Mesothelial cell of epicardium (in vitro differentiated cells): ENCODE measurements around the gene HAS3. TPM values are rescaled to one million over a fixed set of nuclear protein-coding genes. Genes with fewer than 3 reads are reported as not detected.

ENCODE experiments used
- DNase-seq, 2 experiments: peaks; one replicate each; pipeline ENCODE4 v3.0.0; 2021; ENCODE audit warnings: low spot score in 2 of 2; ENCODE audit not compliant: unreplicated experiment in 2 of 2
- H3K27ac Mint-ChIP-seq: 2 replicates; pipeline ENCODE4 v1.8.0; 2021; ENCODE audit warnings: mixed read lengths
- H3K27me3 Mint-ChIP-seq: 2 replicates; pipeline ENCODE4 v1.8.0; 2021; ENCODE audit warnings: low read depth, mixed read lengths
- H3K36me3 Mint-ChIP-seq: 2 replicates; pipeline ENCODE4 v1.8.0; 2021; ENCODE audit warnings: mixed read lengths
- H3K4me1 Mint-ChIP-seq: 2 replicates; pipeline ENCODE4 v1.8.0; 2021; ENCODE audit warnings: mixed read lengths
- H3K4me3 Mint-ChIP-seq: 2 replicates; pipeline ENCODE4 v1.8.0; 2021; ENCODE audit warnings: mild to moderate bottlenecking, moderate library complexity, mixed read lengths
- H3K9me3 Mint-ChIP-seq: 2 replicates; pipeline ENCODE4 v1.8.0; 2021; ENCODE audit warnings: mixed read lengths
- CTCF ChIP-seq: fragments of 200-600 bp; sonication (generic); IDR thresholded peaks from one replicate; pipeline ENCODE4 v1.5.0; 2021; ENCODE audit warnings: antibody characterized with exemption; ENCODE audit not compliant: unreplicated experiment
- total RNA-seq: library from RNA; stranded (reverse); gene quantifications from 3 replicates; pipeline ENCODE4 v1.2.1, GENCODE V29; 2021

Gene HAS3
- total RNA-seq, 1 donor from 2014 or later: 0.92 TPM

GRCh38 chr16:69166221-69166833 lies 60.9 kb downstream of the HAS3 start:
- no peak for DNase-seq
- H3K36me3 Mint-ChIP-seq: peaks cover 36% of the 10 kb centered on the region

GRCh38 chr16:69166946-69167930 lies 61.8 kb downstream of the HAS3 start:
- Mint-ChIP-seq H3K4me3 (no peak overlapping the region), H3K4me1 (peaks cover 25% of the 10 kb centered on the region), H3K9me3 (no peaks in the 10 kb centered on the region), H3K27ac (peak overlapping the region; percentile 68), H3K36me3 (peaks cover 31% of the 10 kb centered on the region), H3K27me3 (no peaks in the 10 kb centered on the region)
- no peak for DNase-seq
- TF ChIP-seq CTCF: no peak

More at GRCh38 chr16:69166221-69166833, 60.9 kb downstream of the HAS3 start:
- Mint-ChIP-seq H3K27me3 (no peaks in the 10 kb centered on the region), H3K4me1 (peaks cover 18% of the 10 kb centered on the region), H3K4me3 (no peak overlapping the region), H3K9me3 (no peaks in the 10 kb centered on the region), H3K27ac (peak overlapping the region; percentile 68)
- TF ChIP-seq CTCF: no peak

Other genes with a start within 250 kb of the HAS3 start
- 91.9 to 96.7 TPM (median 95.2 TPM) in 3 replicates for gene CHTF8, start 26.9 kb downstream of the HAS3 start, total RNA-seq
- gene UTP4, start 27.0 kb downstream of the HAS3 start, total RNA-seq: 45.0 to 49.4 TPM (median 48.0 TPM) in 3 replicates
- 25.7 to 29.8 TPM (median 26.7 TPM) in 3 replicates for gene SNTB2, start 81.5 kb downstream of the HAS3 start, total RNA-seq
- gene VPS4A, start 205.7 kb downstream of the HAS3 start, total RNA-seq: 28.0 to 30.3 TPM (median 29.8 TPM) in 3 replicates
- gene PDF, start 224.9 kb downstream of the HAS3 start, total RNA-seq: 13.5 to 14.1 TPM (median 13.6 TPM) in 3 replicates
- gene COG8, start 233.9 kb downstream of the HAS3 start, total RNA-seq: 48.2 to 49.4 TPM (median 49.0 TPM) in 3 replicates
- 27.2 to 31.4 TPM (median 30.5 TPM) in 3 replicates for gene NIP7, start 234.1 kb downstream of the HAS3 start, total RNA-seq
- 1.2 to 1.7 TPM (median 1.4 TPM) in 3 replicates for gene TMED6, start 246.1 kb downstream of the HAS3 start, total RNA-seq